Heart left ventricle (tissue), 16 donors: ENCODE measurements around the gene KRT9. TPM values are rescaled to one million over a fixed set of nuclear protein-coding genes. Genes with fewer than 3 reads are reported as not detected.

Experiments
- ATAC-seq, 4 donors: fragments of 200-7000 bp; cut with Tn5 transposase; one replicate each; pipeline ENCODE4 v1.9.1; 2020 to 2022; ENCODE audit warnings: moderate library complexity in 4 of 4, mild to moderate bottlenecking in 3 of 4, moderate number of reproducible peaks in 1 of 4
- DNase-seq, 5 donors: peaks; one replicate each; pipeline ENCODE4 v3.0.0-alpha.2; 2020
- H3K27ac ChIP-seq, 12 donors: fragments of 200-600 bp; sonication (generic) in 4 of 12; one replicate each; pipeline versions ENCODE4 v1.5.0 to v1.8.0; 2016 to 2022; ENCODE audit warnings: mild to moderate bottlenecking in 2 of 12
- H3K27me3 ChIP-seq, 9 donors: fragments of 200-600 bp; sonication (generic) in 2 of 9; one replicate each; pipeline versions ENCODE4 v1.5.1 to v1.8.0; 2016 to 2022; ENCODE audit warnings: mild to moderate bottlenecking in 3 of 9
- H3K36me3 ChIP-seq, 9 donors: fragments of 200-600 bp; sonication (generic) in 2 of 9; one replicate each; pipeline versions ENCODE4 v1.5.0 to v1.8.0; 2018 to 2022; ENCODE audit warnings: mild to moderate bottlenecking in 2 of 9
- H3K4me1 ChIP-seq, 12 donors: fragments of 200-600 bp; sonication (generic) in 4 of 12; one replicate each; pipeline versions ENCODE4 v1.5.0 to v1.8.0; 2016 to 2022; ENCODE audit warnings: mild to moderate bottlenecking in 3 of 12
- H3K4me3 ChIP-seq, 12 donors: fragments of 200-600 bp; sonication (generic) in 4 of 12; one replicate each; pipeline versions ENCODE4 v1.5.0 to v1.8.0; 2017 to 2022; ENCODE audit warnings: mild to moderate bottlenecking in 9 of 12, moderate library complexity in 4 of 12
- H3K9me3 ChIP-seq, 12 donors: fragments of 200-600 bp; sonication (generic) in 4 of 12; one replicate each; pipeline versions ENCODE4 v1.5.0 to v1.8.0; 2016 to 2022; ENCODE audit warnings: mild to moderate bottlenecking in 1 of 12
- POLR2A ChIP-seq, 2 donors: fragments of 450-650 bp; IDR thresholded peaks; one replicate each; pipeline ENCODE4 v1.6.1; 2017; ENCODE audit warnings: antibody characterized with exemption in 2 of 2, mild to moderate bottlenecking in 2 of 2, moderate library complexity in 2 of 2
- WGBS, 4 donors: extraction: QIAGEN DNeasy Blood & Tissue Kit in 2 of 4; methylation state at CpG; one replicate each; pipeline versions ENCODE4 v1.1.5 to v1.1.7; 2013 to 2018; 5-methylcytosine and 5-hydroxymethylcytosine counted together
- intact Hi-C, 10 donors: fragments of 100-400 bp; cut with DNase I; formaldehyde crosslinking; loops; one replicate each; pipeline versions ENCODE4 v1.11.1 to v1.14.2; 2022
- microRNA-seq, 4 donors: library from miRNA; unstranded; fragments of <30 nt; microRNA quantifications; one replicate each; pipeline versions ENCODE4 to v1.2.0, GENCODE V29; 2017 to 2020
- polyA plus RNA-seq, 2 donors: library from polyadenylated mRNA; stranded (reverse); fragments of 200-250 nt; gene quantifications; one replicate each; pipeline ENCODE4 v1.2.3, GENCODE V29; 2013
- total RNA-seq, 9 donors: library from RNA; depleted of rRNA in 2 of 9; stranded (reverse); fragments of >200 nt in 2 of 9; fragmentation: NEBNext Ultra II Directional in 3 of 9; extraction: Animal tissue kit (Norgen Biotek cat#: 25700) in 3 of 9; gene quantifications; one replicate each; pipeline versions ENCODE4 v1.1.0 to v1.2.4, GENCODE V29; 2016 to 2023
- TF ChIP-seq, protein P1 (sequence below), 12 donors: fragments of 200-600 bp; sonication (generic) in 4 of 12; IDR thresholded peaks; one replicate each; pipeline versions ENCODE4 v1.5.0 to v1.8.0; 2018 to 2022; ENCODE audit warnings: antibody characterized with exemption in 12 of 12, mild to moderate bottlenecking in 5 of 12
- donor health status: ischemic (EF 13 %, LVEDD 7.1; RV severe dilation, severe dysfunction).
- donor health status: healthy with polysubstance abuse.
- donor health status: DM: no; HTN: yes; CAD: no.
- donor health status: DM: no; HTN: no; CAD: no.
- donor health status: ischemic (EF 25% LVEDD 6.9; RV normal size, moderate dysfunction).
- donor health status: ischemic (EF 25% LVEDD 5.7; RV mildly dilated, moderate dysfunction).
- donor health status: healthy.
- donor health status: DM: yes; HTN: yes; CAD: no.
- donor health status: ischemic (EF 35%, LVEDD 5.7; RV mildly dilated, moderate dysfunction).
- donor health status: nonischemic (EF 11% LVEDD 7.7; RV severe dilation, severe dysfunction).
- donor health status: DM: yes; HTN: yes; CAD: no.
- donor health status: PGD.
- donor health status: ischemic (EF 29% LVEDD 5.4; RV normal size, mild dysfunction).
- donor health status: nonischemic (EF 23%, LVEDD 6.1; RV moderate dilation, normal function).

Gene KRT9
- total and polyA plus RNA-seq, 11 donors = not detected

DNA sequence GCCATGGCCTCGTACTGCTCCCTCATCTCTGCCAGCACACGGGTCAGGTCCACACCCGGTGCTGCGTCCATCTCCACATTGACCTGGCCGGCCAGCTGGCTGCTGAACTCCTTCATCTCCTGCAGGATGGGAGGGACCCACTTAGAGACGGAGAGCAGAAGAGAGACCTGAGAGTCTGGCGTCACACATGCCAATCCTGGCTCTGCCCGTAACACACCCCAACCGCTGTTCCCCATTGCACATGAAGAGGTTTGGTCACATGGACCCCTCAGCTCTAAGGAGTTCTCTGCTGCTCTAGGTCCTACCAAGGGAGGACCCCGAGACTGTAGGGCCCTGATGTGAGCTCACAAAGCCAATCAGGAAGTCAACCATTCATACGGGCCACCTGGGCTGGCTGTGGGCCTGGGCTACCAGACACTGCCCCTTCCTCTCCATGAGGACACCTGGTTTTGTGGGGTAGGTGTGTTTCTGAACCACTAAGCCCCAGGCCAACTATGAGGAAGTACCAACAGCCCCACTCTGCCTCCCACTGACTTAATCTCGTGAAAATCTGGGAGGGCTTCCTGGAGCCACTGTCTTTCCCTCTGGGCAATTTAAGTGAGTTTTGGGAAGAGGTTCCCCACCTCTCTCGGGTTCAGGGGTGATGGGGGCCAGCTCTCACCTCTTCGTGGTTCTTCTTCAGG is 55.6 kb downstream of the KRT9 start:
- Histone ChIP-seq H3K27ac (no peak overlapping the region), H3K4me3 (no peak overlapping the region), H3K9me3 (no peaks in the 10 kb centered on the region), H3K36me3 (no peaks in the 10 kb centered on the region), H3K4me1 (peaks cover 0 to 4% (median 0%) of the 10 kb centered on the region in 12 donors), H3K27me3 (peaks cover 0 to 39% (median 7%) of the 10 kb centered on the region in 9 donors)
- TF ChIP-seq POLR2A (IDR thresholded peaks at IDR 0.05) = no peak
- TF ChIP-seq, protein P1, sequence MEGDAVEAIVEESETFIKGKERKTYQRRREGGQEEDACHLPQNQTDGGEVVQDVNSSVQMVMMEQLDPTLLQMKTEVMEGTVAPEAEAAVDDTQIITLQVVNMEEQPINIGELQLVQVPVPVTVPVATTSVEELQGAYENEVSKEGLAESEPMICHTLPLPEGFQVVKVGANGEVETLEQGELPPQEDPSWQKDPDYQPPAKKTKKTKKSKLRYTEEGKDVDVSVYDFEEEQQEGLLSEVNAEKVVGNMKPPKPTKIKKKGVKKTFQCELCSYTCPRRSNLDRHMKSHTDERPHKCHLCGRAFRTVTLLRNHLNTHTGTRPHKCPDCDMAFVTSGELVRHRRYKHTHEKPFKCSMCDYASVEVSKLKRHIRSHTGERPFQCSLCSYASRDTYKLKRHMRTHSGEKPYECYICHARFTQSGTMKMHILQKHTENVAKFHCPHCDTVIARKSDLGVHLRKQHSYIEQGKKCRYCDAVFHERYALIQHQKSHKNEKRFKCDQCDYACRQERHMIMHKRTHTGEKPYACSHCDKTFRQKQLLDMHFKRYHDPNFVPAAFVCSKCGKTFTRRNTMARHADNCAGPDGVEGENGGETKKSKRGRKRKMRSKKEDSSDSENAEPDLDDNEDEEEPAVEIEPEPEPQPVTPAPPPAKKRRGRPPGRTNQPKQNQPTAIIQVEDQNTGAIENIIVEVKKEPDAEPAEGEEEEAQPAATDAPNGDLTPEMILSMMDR (IDR thresholded peaks at IDR 0.05) = no peak
- WGBS, 4 donors = 76 to 85% (median 81%) methylated on average over 12 to 14 of the region's 14 CpGs
- DNase-seq = no peak
- no peak for ATAC-seq
- intact Hi-C loops = no loop called here

Small RNA genes lying within 50 kb of the gene (microRNA-seq; reads per million reads assigned to microRNA genes)
- 0 to 0.06 (median 0) reads per million in 4 donors for gene MIR6510

Other genes starting within 250 kb of the KRT9 start
- not detected for gene KRT33A, start 221.2 kb downstream of the KRT9 start, total RNA-seq
- gene KRT33A, start 221.2 kb downstream of the KRT9 start, polyA plus RNA-seq = not detected
- gene KRT33B, start 202.2 kb downstream of the KRT9 start, total RNA-seq = not detected
- not detected for gene KRT33B, start 202.2 kb downstream of the KRT9 start, polyA plus RNA-seq
- gene KRT34, start 189.8 kb downstream of the KRT9 start, total RNA-seq = not detected
- gene KRT34, start 189.8 kb downstream of the KRT9 start, polyA plus RNA-seq = not detected
- gene KRT31, start 174.5 kb downstream of the KRT9 start, total RNA-seq = not detected
- gene KRT31, start 174.5 kb downstream of the KRT9 start, polyA plus RNA-seq = not detected
- not detected for gene KRT37, start 147.5 kb downstream of the KRT9 start, total RNA-seq
- gene KRT37, start 147.5 kb downstream of the KRT9 start, polyA plus RNA-seq = not detected
- not detected for gene KRT38, start 131.1 kb downstream of the KRT9 start, total RNA-seq
- gene KRT38, start 131.1 kb downstream of the KRT9 start, polyA plus RNA-seq = not detected
- gene KRT32, start 104.7 kb downstream of the KRT9 start, total RNA-seq = under 1 TPM in 3 of 9 donors, not detected in 6; 0.16 to 0.27 (median 0.16) TPM
- under 1 TPM in 1 of 2 donors, not detected in 1; 0.26 TPM for gene KRT32, start 104.7 kb downstream of the KRT9 start, polyA plus RNA-seq
- gene KRT35, start 90.9 kb downstream of the KRT9 start, total RNA-seq = not detected
- not detected for gene KRT35, start 90.9 kb downstream of the KRT9 start, polyA plus RNA-seq
- not detected for gene KRT36, start 82.1 kb downstream of the KRT9 start, total RNA-seq
- gene KRT36, start 82.1 kb downstream of the KRT9 start, polyA plus RNA-seq = not detected
- gene KRT13, start 66.4 kb downstream of the KRT9 start, total RNA-seq = under 1 TPM in 1 of 9 donors, not detected in 8; 0.31 TPM
- gene KRT13, start 66.4 kb downstream of the KRT9 start, polyA plus RNA-seq = 1 to 10 TPM in 1 of 2 donors, not detected in 1; 4.1 TPM
- gene KRT15, start 53.2 kb downstream of the KRT9 start, total RNA-seq = under 1 TPM in 1 of 9 donors, not detected in 8; 0.36 TPM
- under 1 TPM in 1 of 2 donors, not detected in 1; 0.14 TPM for gene KRT15, start 53.2 kb downstream of the KRT9 start, polyA plus RNA-seq
- 100 to 1,000 TPM in 1 of 9 donors, under 1 TPM in 8; 0.40 to 163 (median 0.75) TPM for gene KRT19, start 43.8 kb downstream of the KRT9 start, total RNA-seq
- 1 to 10 TPM; 1.6 to 2.1 TPM for gene KRT19, start 43.8 kb downstream of the KRT9 start, polyA plus RNA-seq
- gene KRT14, start 14.8 kb upstream of the KRT9 start, total RNA-seq = under 1 TPM in 2 of 9 donors, not detected in 7; 0.23 to 0.38 TPM
- gene KRT14, start 14.8 kb upstream of the KRT9 start, polyA plus RNA-seq = not detected
- gene KRT16, start 40.7 kb upstream of the KRT9 start, total RNA-seq = not detected
- gene KRT16, start 40.7 kb upstream of the KRT9 start, polyA plus RNA-seq = under 1 TPM in 1 of 2 donors, not detected in 1; 0.06 TPM
- gene KRT17, start 52.5 kb upstream of the KRT9 start, total RNA-seq = under 1 TPM in 1 of 9 donors, not detected in 8; 0.60 TPM
- gene KRT17, start 52.5 kb upstream of the KRT9 start, polyA plus RNA-seq = not detected
- gene EIF1, start 116.8 kb upstream of the KRT9 start, total RNA-seq = 1,000 to 10,000 TPM in 6 of 9 donors, 100 to 1,000 TPM in 3; 402 to 1,338 (median 1,177) TPM
- gene EIF1, start 116.8 kb upstream of the KRT9 start, polyA plus RNA-seq = 1,000 to 10,000 TPM in 1 of 2 donors, 100 to 1,000 TPM in 1; 911 to 1,001 TPM
- not detected for gene GAST, start 140.3 kb upstream of the KRT9 start, total RNA-seq
- gene GAST, start 140.3 kb upstream of the KRT9 start, polyA plus RNA-seq = not detected
- under 1 TPM in 4 of 9 donors, not detected in 5; 0.07 to 0.35 (median 0.10) TPM for gene HAP1, start 162.6 kb upstream of the KRT9 start, total RNA-seq
- gene HAP1, start 162.6 kb upstream of the KRT9 start, polyA plus RNA-seq = under 1 TPM in 1 of 2 donors, not detected in 1; 0.10 TPM
- 100 to 1,000 TPM; 143 to 503 (median 166) TPM for gene JUP, start 214.7 kb upstream of the KRT9 start, total RNA-seq
- 100 to 1,000 TPM in 1 of 2 donors, 10 to 100 TPM in 1; 94.6 to 148 TPM for gene JUP, start 214.7 kb upstream of the KRT9 start, polyA plus RNA-seq
- gene P3H4, start 239.9 kb upstream of the KRT9 start, total RNA-seq = 10 to 100 TPM in 1 of 9 donors, 1 to 10 TPM in 8; 2.2 to 10.1 (median 5.3) TPM
- 1 to 10 TPM; 4.2 to 9.4 TPM for gene P3H4, start 239.9 kb upstream of the KRT9 start, polyA plus RNA-seq
- gene FKBP10, start 240.9 kb upstream of the KRT9 start, total RNA-seq = 10 to 100 TPM in 5 of 9 donors, 1 to 10 TPM in 4; 6.5 to 40.4 (median 12.5) TPM
- 10 to 100 TPM; 11.4 to 25.2 TPM for gene FKBP10, start 240.9 kb upstream of the KRT9 start, polyA plus RNA-seq